ENCODE measurements around the gene ADORA1.
A peak's percentile ranks its signal among the peaks of the same experiment; 100 is the strongest.

Gene ADORA1

GRCh38 chr1:203127666-203128430, at the start of gene ADORA1:
Gene ADORA1 (plus strand): TSS chr1:203127726. CDS start chr1:203128842, 1,116 bp downstream.
- DNase-seq (ENCODE audit: low spot score) (peak; percentile 44), FAIRE-seq (no peak)

- DNase-seq (ENCODE audit: low spot score) (no peak), FAIRE-seq (no peak)
Observed at GRCh38 chr1:203077956-203078355, 49.6 kb upstream of the ADORA1 start.

- FAIRE-seq = no peak
Observed at GRCh38 chr1:203078478-203078877, 49.0 kb upstream of the ADORA1 start.

GRCh38 chr1:203080456-203080855, 47.1 kb upstream of the ADORA1 start:
- DNase-seq (ENCODE audit: low spot score) (no peak), FAIRE-seq (no peak)

More at GRCh38 chr1:203078478-203078877, 49.0 kb upstream of the ADORA1 start:
- DNase-seq (ENCODE audit: low spot score) = no peak

GRCh38 chr1:203081465-203082230, 45.9 kb upstream of the ADORA1 start:
- DNase-seq (ENCODE audit: low spot score) (no peak), FAIRE-seq (no peak)

GRCh38 chr1:203082231-203082505, 45.4 kb upstream of the ADORA1 start:
- DNase-seq (ENCODE audit: low spot score) (no peak), FAIRE-seq (no peak)

GRCh38 chr1:203082571-203083462, 44.7 kb upstream of the ADORA1 start:
- FAIRE-seq (no peak), DNase-seq (ENCODE audit: low spot score) (no peak)

- FAIRE-seq (no peak), DNase-seq (ENCODE audit: low spot score) (no peak)
Observed at GRCh38 chr1:203083463-203083921, 44.0 kb upstream of the ADORA1 start.

GRCh38 chr1:203084588-203085527, 42.7 kb upstream of the ADORA1 start:
- no peak for DNase-seq (ENCODE audit: low spot score)
- FAIRE-seq = no peak

GRCh38 chr1:203085528-203086406, 41.8 kb upstream of the ADORA1 start, which contains the start of gene MYOG:
Gene MYOG (minus strand): TSS chr1:203086012. CDS start chr1:203085961, 51 bp downstream.
- DNase-seq (ENCODE audit: low spot score) (no peak), FAIRE-seq (no peak)

GRCh38 chr1:203086992-203087763, 40.3 kb upstream of the ADORA1 start:
- FAIRE-seq (no peak), DNase-seq (ENCODE audit: low spot score) (no peak)

- DNase-seq (ENCODE audit: low spot score) (no peak), FAIRE-seq (no peak)
Observed at GRCh38 chr1:203088441-203088840, 39.1 kb upstream of the ADORA1 start.

- DNase-seq (ENCODE audit: low spot score) = no peak
- FAIRE-seq = no peak
Observed at GRCh38 chr1:203089001-203089650, 38.4 kb upstream of the ADORA1 start.

GRCh38 chr1:203089651-203090045, 37.9 kb upstream of the ADORA1 start:
- FAIRE-seq = no peak
- DNase-seq (ENCODE audit: low spot score) = no peak

GRCh38 chr1:203090421-203091198, 36.9 kb upstream of the ADORA1 start:
- no peak for FAIRE-seq

GRCh38 chr1:203091199-203091477, 36.4 kb upstream of the ADORA1 start:
- DNase-seq (ENCODE audit: low spot score) = no peak
- FAIRE-seq = no peak

More at GRCh38 chr1:203090421-203091198, 36.9 kb upstream of the ADORA1 start:
- no peak for DNase-seq (ENCODE audit: low spot score)

- FAIRE-seq = no peak
- DNase-seq (ENCODE audit: low spot score) = no peak
Observed at GRCh38 chr1:203091761-203092330, 35.7 kb upstream of the ADORA1 start.

Measured in RCC 7860 (cell line).